Right hindlimb (tissue), 1 donor: ENCODE results near the gene DNAI1.
"Not testable (repeated sequence)": the region's sequence is repeated elsewhere in the genome, so short reads cannot be mapped to it uniquely, and the experiment has no call there.

ENCODE experiments used
- DNase-seq: peaks from one replicate; pipeline ENCODE4 v3.0.0-alpha.2; 2018

DNAI1 gene

GRCh38 chr9:34451545-34451944, 7.1 kb upstream of the DNAI1 start:
- DNase-seq = no peak

- no peak for DNase-seq
Measured at GRCh38 chr9:34452568-34452967, 6.0 kb upstream of the DNAI1 start.

GRCh38 chr9:34454571-34455065, 4.0 kb upstream of the DNAI1 start:
- no peak for DNase-seq

- DNase-seq = no peak
Measured at GRCh38 chr9:34456151-34456550, 2.5 kb upstream of the DNAI1 start.

GRCh38 chr9:34456746-34457145, 1.9 kb upstream of the DNAI1 start:
- no peak for DNase-seq

- DNase-seq = peak; percentile 64
Measured at GRCh38 chr9:34457266-34458012, 1.2 kb upstream of the DNAI1 start.

- no peak for DNase-seq
Measured at GRCh38 chr9:34458959-34459340, 345 bp downstream of the DNAI1 start.

- no peak for DNase-seq
Measured at GRCh38 chr9:34459356-34459755, 751 bp downstream of the DNAI1 start.

GRCh38 chr9:34459941-34460340, 1.3 kb downstream of the DNAI1 start:
- no peak for DNase-seq

- no peak for DNase-seq
Measured at GRCh38 chr9:34463098-34463900, 4.7 kb downstream of the DNAI1 start.

GRCh38 chr9:34463901-34464232, 5.3 kb downstream of the DNAI1 start:
- DNase-seq = no peak

- DNase-seq = no peak
Measured at GRCh38 chr9:34464571-34464970, 6.0 kb downstream of the DNAI1 start.

GRCh38 chr9:34465468-34465867, 6.9 kb downstream of the DNAI1 start:
- no peak for DNase-seq

- no peak for DNase-seq
Measured at GRCh38 chr9:34475097-34475496, 16.5 kb downstream of the DNAI1 start.

GRCh38 chr9:34477541-34477940, 18.9 kb downstream of the DNAI1 start:
- DNase-seq = no peak

GRCh38 chr9:34479431-34479866, 20.8 kb downstream of the DNAI1 start:
- no peak for DNase-seq

GRCh38 chr9:34481620-34482019, 23.0 kb downstream of the DNAI1 start:
- DNase-seq = not testable (repeated sequence)

- DNase-seq = not testable (repeated sequence)
Measured at GRCh38 chr9:34482746-34483145, 24.1 kb downstream of the DNAI1 start.

- DNase-seq = no peak
Measured at GRCh38 chr9:34484678-34485077, 26.1 kb downstream of the DNAI1 start.

- DNase-seq = no peak
Measured at GRCh38 chr9:34485822-34486221, 27.2 kb downstream of the DNAI1 start.

GRCh38 chr9:34486572-34486971, 28.0 kb downstream of the DNAI1 start:
- DNase-seq = no peak

- DNase-seq = no peak
Measured at GRCh38 chr9:34490360-34490759, 31.8 kb downstream of the DNAI1 start.

GRCh38 chr9:34490760-34491159, 32.2 kb downstream of the DNAI1 start:
- no peak for DNase-seq

- DNase-seq = no peak
Measured at GRCh38 chr9:34491596-34491995, 33.0 kb downstream of the DNAI1 start.
